22Rv1 (cell line): ENCODE results near the gene SNAPIN.

Experiments
- CTCF ChIP-seq: fragments of 450-650 bp; IDR thresholded peaks from 2 replicates; pipeline ENCODE4 v1.5.1; 2017; ENCODE audit warnings: mild to moderate bottlenecking
- ZFX ChIP-seq: fragments of 450-650 bp; IDR thresholded peaks from 2 replicates; pipeline ENCODE4 v1.6.1; 2017; ENCODE audit warnings: antibody characterized with exemption, borderline replicate concordance

- TF ChIP-seq ZFX (no peak), CTCF (no peak)
Observed at GRCh38 chr1:153626477-153626903, 32.0 kb upstream of the SNAPIN start.
